Measurements from ENCODE around the gene CSMD2.

CSMD2 gene

DNA sequence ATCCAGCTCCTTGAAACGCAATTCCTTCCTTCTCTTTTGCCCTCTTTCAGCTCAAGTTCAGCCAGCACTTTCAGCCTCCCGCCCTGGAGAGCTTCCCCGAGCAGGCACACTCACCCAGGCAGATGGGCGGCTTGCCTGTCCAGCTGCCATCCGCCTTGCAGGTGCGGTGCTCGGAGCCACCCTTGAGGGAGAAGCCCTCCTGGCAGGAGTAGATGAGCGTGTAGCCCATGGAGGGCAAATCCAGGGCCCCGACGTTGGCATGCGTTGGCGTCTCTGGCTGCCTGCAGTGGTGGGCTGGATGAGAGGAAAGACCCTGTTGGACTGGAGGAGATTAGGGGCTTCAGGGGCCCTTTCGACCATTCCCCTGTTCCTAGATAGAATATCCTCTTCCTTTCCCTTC, 632.1 kb downstream of the CSMD2 start:
- H3K4me3 ChIP-seq (ENCODE audit: low read depth, low read length), result no peak overlapping the region
- TF ChIP-seq, protein P1, sequence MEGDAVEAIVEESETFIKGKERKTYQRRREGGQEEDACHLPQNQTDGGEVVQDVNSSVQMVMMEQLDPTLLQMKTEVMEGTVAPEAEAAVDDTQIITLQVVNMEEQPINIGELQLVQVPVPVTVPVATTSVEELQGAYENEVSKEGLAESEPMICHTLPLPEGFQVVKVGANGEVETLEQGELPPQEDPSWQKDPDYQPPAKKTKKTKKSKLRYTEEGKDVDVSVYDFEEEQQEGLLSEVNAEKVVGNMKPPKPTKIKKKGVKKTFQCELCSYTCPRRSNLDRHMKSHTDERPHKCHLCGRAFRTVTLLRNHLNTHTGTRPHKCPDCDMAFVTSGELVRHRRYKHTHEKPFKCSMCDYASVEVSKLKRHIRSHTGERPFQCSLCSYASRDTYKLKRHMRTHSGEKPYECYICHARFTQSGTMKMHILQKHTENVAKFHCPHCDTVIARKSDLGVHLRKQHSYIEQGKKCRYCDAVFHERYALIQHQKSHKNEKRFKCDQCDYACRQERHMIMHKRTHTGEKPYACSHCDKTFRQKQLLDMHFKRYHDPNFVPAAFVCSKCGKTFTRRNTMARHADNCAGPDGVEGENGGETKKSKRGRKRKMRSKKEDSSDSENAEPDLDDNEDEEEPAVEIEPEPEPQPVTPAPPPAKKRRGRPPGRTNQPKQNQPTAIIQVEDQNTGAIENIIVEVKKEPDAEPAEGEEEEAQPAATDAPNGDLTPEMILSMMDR (IDR thresholded peaks at IDR 0.05; ENCODE audit: borderline replicate concordance, insufficient read depth, low read depth, low read length), result no peak

DNA sequence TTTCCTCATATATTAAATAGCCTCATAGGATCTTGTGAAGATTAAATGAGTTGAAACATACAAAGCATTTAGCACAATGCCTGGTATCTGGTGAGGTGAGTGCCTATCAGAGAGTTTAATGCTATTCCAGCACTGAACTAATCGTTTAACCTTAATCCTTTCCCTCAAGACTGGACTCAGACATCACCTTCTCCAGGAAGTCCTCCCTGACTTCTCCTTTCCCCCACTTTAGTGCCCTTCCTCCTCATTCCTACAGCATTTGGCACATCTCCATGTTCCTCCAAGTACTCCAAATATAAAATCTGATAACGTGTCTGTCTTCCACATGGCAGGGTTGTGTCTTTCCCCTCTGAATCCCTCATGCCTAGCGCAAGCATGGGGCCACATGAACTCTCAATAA, 632.8 kb downstream of the CSMD2 start:
- TF ChIP-seq, protein P1 (IDR thresholded peaks at IDR 0.05; ENCODE audit: borderline replicate concordance, insufficient read depth, low read depth, low read length), result no peak
- no peak overlapping the region for H3K4me3 ChIP-seq (ENCODE audit: low read depth, low read length)

DNA sequence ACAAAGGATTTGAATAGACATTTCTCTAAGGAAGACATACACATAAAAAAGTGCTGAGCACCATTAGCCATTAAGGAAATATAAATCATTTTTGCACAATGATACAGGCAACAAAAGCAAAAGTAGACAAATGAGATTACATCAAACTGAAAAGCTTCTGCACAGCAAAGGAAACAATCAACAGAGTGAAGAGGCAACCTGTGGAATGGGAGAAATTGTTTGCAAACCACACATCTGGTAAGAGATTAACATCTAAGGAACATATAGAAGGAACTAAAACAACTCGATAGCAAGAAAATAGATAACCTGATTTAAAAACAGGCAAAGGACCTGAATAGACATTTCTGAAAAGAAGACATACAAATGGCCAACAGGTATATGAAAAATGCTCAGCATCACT, 635.1 kb downstream of the CSMD2 start:
- TF ChIP-seq, protein P1 (IDR thresholded peaks at IDR 0.05; ENCODE audit: borderline replicate concordance, insufficient read depth, low read depth, low read length), result no peak
- no peak overlapping the region for H3K4me3 ChIP-seq (ENCODE audit: low read depth, low read length)

DNA sequence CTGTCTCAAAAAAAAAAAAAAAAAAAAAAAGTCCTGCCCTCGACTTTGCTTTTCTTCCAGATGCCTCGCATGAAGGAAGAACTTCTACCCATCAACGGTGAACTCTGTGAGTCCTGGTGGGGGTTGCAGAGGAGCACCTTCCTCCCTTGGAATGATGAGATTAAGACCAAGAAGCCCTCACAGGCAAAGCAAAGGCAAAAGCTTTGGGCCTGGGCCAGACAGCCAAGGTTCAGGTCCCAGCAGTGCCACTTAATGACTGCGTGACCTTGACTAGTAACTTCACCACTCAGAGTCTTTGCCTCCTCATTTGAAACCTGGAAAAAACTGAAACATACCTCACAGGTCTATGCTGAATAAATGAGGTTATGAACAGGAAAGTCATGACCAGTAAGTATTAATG, 637.1 kb downstream of the CSMD2 start:
- TF ChIP-seq, protein P1 (IDR thresholded peaks at IDR 0.05; ENCODE audit: borderline replicate concordance, insufficient read depth, low read depth, low read length), result no peak
- no peak overlapping the region for H3K4me3 ChIP-seq (ENCODE audit: low read depth, low read length)

DNA sequence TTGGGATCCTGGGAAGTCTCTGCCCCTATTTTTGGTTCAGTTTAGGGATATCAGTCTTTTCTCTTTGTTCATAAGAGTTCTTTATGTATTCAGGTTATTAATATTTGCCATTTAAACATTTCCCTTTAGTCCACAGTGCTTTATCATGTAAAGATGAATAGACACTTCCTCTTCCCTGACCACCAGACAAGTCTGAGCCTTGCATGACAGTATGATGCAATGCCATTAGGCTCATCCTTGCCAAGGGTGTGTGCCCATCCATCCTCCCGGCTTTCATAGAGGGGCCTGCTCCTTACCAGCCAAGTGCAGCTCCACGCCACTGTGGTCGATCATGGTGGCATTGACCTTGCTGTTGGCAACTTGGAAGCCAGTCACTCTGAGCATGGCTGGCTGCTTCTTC, 640.4 kb downstream of the CSMD2 start:
- TF ChIP-seq, protein P1 (IDR thresholded peaks at IDR 0.05; ENCODE audit: borderline replicate concordance, insufficient read depth, low read depth, low read length), result no peak

DNA sequence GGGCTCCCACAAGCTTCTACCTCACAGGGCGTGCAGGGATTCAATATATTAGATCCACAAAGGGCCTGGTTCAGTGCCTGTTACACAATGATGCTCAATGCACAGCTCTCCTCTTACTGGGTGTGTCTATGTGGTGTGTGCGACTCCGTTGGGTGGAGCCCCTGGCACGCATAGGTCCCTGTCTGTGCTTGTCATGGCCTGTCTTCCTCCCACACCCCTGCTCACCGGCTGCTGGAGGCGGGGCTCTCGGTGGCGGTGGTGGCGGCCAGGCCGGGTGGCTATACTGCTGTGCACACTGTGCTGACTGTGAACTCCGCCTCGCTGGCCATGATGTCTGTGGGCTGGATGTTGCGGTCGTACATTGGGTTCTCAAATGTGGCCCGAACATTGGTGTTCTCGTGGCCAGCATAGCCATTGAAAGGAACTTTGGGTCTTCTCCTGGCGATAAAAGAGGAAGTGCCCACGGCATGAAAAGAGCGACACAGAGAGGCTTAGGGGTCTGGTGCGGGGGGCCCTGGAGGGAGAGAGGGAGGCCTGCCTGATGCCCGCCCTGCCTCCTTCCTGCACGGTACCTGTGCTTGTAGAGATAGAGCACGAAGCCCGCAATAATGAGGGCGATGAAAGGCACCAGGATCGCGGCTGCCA, 645.7 kb downstream of the CSMD2 start:
- TF ChIP-seq, protein P1 (IDR thresholded peaks at IDR 0.05; ENCODE audit: borderline replicate concordance, insufficient read depth, low read depth, low read length), result no peak
- H3K4me3 ChIP-seq (ENCODE audit: low read depth, low read length), result no peak overlapping the region

More for the DNA sequence above, 640.4 kb downstream of the CSMD2 start:
- H3K4me3 ChIP-seq (ENCODE audit: low read depth, low read length), result no peak overlapping the region

DNA sequence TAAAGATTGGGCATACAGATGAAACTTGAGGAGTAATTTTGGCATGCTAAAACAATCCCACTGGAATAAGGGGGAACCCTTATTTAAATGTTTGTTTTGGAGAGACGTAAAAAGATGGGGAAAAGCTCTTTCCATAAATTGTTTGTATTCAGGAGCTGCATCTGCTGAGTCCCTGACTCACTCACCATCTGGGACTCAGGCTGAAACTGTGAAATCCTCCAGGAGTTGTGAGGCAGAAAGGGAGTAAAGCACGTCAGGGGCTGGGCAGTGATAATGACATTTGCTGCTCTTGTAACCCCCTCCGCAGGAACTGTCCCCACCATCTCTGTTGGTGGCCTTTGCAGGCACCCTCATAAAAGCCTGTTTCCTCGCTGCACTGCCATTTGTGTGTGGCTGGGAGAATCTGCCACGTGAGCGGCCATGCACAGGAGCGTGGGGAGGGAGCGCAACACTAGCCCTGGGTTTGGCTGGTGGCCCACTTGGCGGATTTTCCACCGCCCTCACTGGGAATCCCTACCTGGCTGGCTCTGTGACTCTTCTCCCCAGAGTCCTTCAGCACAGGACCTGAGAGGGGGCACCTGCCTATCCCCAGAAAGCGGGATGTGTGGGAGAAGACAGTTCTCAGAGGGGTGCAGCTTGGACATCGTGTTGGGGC, 647.3 kb downstream of the CSMD2 start:
- no peak overlapping the region for H3K4me3 ChIP-seq (ENCODE audit: low read depth, low read length)
- TF ChIP-seq, protein P1 (IDR thresholded peaks at IDR 0.05; ENCODE audit: borderline replicate concordance, insufficient read depth, low read depth, low read length), result no peak

Data from GM12875 (cell line).